K562 (cell line): ENCODE measurements around the gene WHAMM. TPM values are rescaled to one million over a fixed set of nuclear protein-coding genes. Genes with fewer than 3 reads are reported as not detected.

Experiments
- CBX3 ChIP-seq, 2 experiments: IDR thresholded peaks; 1 replicate in 1 of 2; 2 replicates in 1 of 2; pipeline ENCODE4 v1.6.1; 2012; ENCODE audit warnings: inconsistent platforms in 2 of 2, low read length in 2 of 2, borderline replicate concordance in 1 of 2, control low read depth in 1 of 2
- FUS ChIP-seq: fragments of 200-400 bp; formaldehyde crosslinking; optimal IDR thresholded peaks from 2 replicates; pipeline ENCODE3; 2017; ENCODE audit warnings: low read depth, low read length
- GATA2 ChIP-seq: sonication (generic); formaldehyde crosslinking; IDR thresholded peaks from 2 replicates; pipeline ENCODE4 v1.4.0; 2020; ENCODE audit warnings: mild to moderate bottlenecking, missing genetic modification reagents
- GATAD2B ChIP-seq: fragments of 450-650 bp; IDR thresholded peaks from 2 replicates; pipeline ENCODE4 v1.6.1; 2017; ENCODE audit warnings: mild to moderate bottlenecking, borderline replicate concordance
- HDAC8 ChIP-seq: fragments of 450-650 bp; IDR thresholded peaks from 2 replicates; pipeline ENCODE4 v1.6.1; 2016; ENCODE audit warnings: mild to moderate bottlenecking, missing genetic modification characterization, moderate library complexity, missing compliant biosample characterization
- LCOR ChIP-seq: sonication (generic); formaldehyde crosslinking; IDR thresholded peaks from 2 replicates; pipeline ENCODE4 v1.8.0; 2022; ENCODE audit warnings: mild to moderate bottlenecking, missing genetic modification reagents
- NR1H2 ChIP-seq: sonication (generic); formaldehyde crosslinking; IDR thresholded peaks from 2 replicates; pipeline ENCODE4 v1.4.0; 2020; ENCODE audit warnings: mild to moderate bottlenecking, missing genetic modification reagents
- RREB1 ChIP-seq: fragments of 250-450 bp; sonication (Bioruptor Pico); IDR thresholded peaks from 2 replicates; pipeline ENCODE4 v1.4.0; 2020
- SMAD4 ChIP-seq: fragments of 250-450 bp; sonication (Bioruptor Pico); conservative IDR thresholded peaks from 2 replicates; pipeline ENCODE4 v1.8.0; 2021; ENCODE audit warnings: inconsistent platforms, mild to moderate bottlenecking, moderate library complexity
- TAF1 ChIP-seq: IDR thresholded peaks from 2 replicates; pipeline ENCODE4 v1.6.1; 2011; ENCODE audit warnings: mild to moderate bottlenecking, low read length, moderate library complexity; ENCODE audit not compliant: insufficient read depth, control insufficient read depth, severe bottlenecking; ENCODE audit errors: extremely low read depth
- TCF3 ChIP-seq: sonication (generic); formaldehyde crosslinking; IDR thresholded peaks from 2 replicates; pipeline ENCODE4 v1.4.0; 2020; ENCODE audit warnings: mild to moderate bottlenecking, missing genetic modification reagents
- TGIF2 ChIP-seq: sonication (generic); formaldehyde crosslinking; IDR thresholded peaks from 2 replicates; pipeline ENCODE4 v1.8.1; 2022; ENCODE audit warnings: mild to moderate bottlenecking, missing genetic modification reagents, moderate library complexity
- ZEB2 ChIP-seq: fragments of 450-650 bp; IDR thresholded peaks from 2 replicates; pipeline ENCODE4 v1.6.1; 2016
- ZNF584 ChIP-seq: fragments of 200-800 bp; sonication (Bioruptor generic); IDR thresholded peaks from 2 replicates; pipeline ENCODE4 v1.6.1; 2016; ENCODE audit warnings: low read depth, mild to moderate bottlenecking, missing genetic modification characterization, missing compliant biosample characterization
- polyA plus RNA-seq, 8 experiments: library from polyadenylated mRNA; depleted of rRNA in 4 of 8; stranded (reverse) in 5 of 8; unstranded in 3 of 8; fragments of >200 nt; fragmentation: Nextera tagmentation in 2 of 8; fragmentation: Illumina TruSeq in 1 of 8; extraction: Ambion mirVana in 2 of 8; extraction: Trizol in 1 of 8; gene quantifications; 2 replicates each; pipeline versions ENCODE4 v1.2.1 to v1.2.3, GENCODE V29; 2011 to 2014; ENCODE audit warnings: inconsistent platforms in 1 of 8, missing spikeins in 1 of 8
- total RNA-seq, 7 experiments: library from RNA; depleted of rRNA in 6 of 7; stranded (reverse); fragments of >200 nt in 6 of 7; fragmentation: Illumina TruSeq in 2 of 7; extraction: Trizol in 2 of 7; gene quantifications; 2 replicates each; pipeline versions ENCODE4 v1.2.1 to v1.2.3, GENCODE V29; 2011 to 2021; ENCODE audit warnings: low replicate concordance in 1 of 7
- TF ChIP-seq, protein P1 (sequence below): fragments of 150-350 bp; conservative IDR thresholded peaks from 2 replicates; pipeline ENCODE4 v1.6.1; 2014; ENCODE audit warnings: low read length
- TF ChIP-seq, protein P2 (sequence below): fragments of 450-650 bp; IDR thresholded peaks from 2 replicates; pipeline ENCODE4 v1.6.1; 2016

Gene WHAMM
- total and polyA plus RNA-seq, 9 of the 15 experiments (the other 6 are each of a cell fraction or from before 2014, with no cell fraction given): 2.0 to 4.8 (median 3.6) TPM

DNA sequence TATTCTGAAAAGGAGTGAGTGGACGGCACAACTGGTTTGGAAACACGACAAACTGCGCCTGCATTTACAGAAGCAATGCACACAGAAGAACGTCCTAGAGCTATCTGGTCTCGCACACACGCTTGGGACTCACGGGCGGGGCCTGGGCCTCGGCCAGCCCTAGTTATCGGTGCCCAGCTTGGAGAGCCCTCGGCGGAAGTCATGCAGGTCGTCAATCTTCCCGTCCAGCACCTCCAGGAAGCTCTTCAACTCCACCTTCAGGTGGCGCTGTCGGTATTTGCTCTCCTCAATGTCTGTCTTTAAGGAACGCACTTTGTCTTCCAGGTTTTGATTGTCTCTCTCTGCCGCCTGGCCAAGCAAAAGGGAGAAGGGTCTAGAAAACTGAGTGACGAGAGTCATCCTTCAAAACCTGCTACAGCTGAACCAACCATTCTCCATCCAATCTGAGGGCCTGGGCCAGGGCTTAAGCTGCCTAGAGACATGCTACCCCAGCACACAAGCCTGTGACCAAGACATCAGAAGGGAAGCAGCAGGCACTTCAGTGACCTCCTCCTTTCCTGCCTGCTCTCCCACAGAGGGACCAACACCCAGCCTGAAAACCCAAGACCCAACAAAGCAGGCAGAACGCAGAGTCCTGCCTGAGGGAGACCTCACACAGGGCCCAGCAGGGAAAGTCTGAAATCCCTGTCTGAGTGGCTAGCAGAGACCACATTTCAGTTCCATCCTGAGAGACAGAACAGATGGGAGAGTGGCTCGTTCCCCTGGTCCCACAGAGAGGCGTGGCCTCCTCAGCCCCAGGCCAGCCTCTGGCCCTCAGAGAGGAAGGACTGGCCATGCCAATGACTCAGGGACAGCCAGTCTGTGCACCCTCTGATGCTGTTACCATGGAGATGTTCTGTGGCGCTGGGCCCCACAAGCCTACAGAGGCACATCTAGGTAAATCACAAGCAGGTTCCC is 40.4 kb downstream of the WHAMM start (continued):
- TF ChIP-seq ZEB2 (no peak), GATA2 (CRISPR knock-in tag) (peak; percentile 97), CBX3 (IDR thresholded peaks at IDR 0.05; ENCODE audit: borderline replicate concordance in 1 of 2, low read length in 2 of 2) (peak in 1 of 2 experiments; percentile 74; a peak in 1 of 3 replicates), LCOR (peak; percentile 61), HDAC8 (tag) (no peak), SMAD4 (CRISPR knock-in tag) (peak; percentile 81), TCF3 (CRISPR knock-in tag) (peak; percentile 98), FUS (no peak), NR1H2 (CRISPR knock-in tag) (no peak), RREB1 (CRISPR knock-in tag) (no peak), TGIF2 (CRISPR knock-in tag) (no peak), GATAD2B (peak; percentile 46; the same call in 1 of the 2 replicates), ZNF584 (CRISPR knock-in tag) (0 out of 2 replicates have a peak, but pooled peaks have one; percentile 65), TAF1 (peak; percentile 73)
- TF ChIP-seq, protein P1, sequence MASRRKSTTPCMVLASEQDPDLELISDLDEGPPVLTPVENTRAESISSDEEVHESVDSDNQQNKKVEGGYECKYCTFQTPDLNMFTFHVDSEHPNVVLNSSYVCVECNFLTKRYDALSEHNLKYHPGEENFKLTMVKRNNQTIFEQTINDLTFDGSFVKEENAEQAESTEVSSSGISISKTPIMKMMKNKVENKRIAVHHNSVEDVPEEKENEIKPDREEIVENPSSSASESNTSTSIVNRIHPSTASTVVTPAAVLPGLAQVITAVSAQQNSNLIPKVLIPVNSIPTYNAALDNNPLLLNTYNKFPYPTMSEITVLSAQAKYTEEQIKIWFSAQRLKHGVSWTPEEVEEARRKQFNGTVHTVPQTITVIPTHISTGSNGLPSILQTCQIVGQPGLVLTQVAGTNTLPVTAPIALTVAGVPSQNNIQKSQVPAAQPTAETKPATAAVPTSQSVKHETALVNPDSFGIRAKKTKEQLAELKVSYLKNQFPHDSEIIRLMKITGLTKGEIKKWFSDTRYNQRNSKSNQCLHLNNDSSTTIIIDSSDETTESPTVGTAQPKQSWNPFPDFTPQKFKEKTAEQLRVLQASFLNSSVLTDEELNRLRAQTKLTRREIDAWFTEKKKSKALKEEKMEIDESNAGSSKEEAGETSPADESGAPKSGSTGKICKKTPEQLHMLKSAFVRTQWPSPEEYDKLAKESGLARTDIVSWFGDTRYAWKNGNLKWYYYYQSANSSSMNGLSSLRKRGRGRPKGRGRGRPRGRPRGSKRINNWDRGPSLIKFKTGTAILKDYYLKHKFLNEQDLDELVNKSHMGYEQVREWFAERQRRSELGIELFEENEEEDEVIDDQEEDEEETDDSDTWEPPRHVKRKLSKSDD: no peak
- TF ChIP-seq, protein P2, sequence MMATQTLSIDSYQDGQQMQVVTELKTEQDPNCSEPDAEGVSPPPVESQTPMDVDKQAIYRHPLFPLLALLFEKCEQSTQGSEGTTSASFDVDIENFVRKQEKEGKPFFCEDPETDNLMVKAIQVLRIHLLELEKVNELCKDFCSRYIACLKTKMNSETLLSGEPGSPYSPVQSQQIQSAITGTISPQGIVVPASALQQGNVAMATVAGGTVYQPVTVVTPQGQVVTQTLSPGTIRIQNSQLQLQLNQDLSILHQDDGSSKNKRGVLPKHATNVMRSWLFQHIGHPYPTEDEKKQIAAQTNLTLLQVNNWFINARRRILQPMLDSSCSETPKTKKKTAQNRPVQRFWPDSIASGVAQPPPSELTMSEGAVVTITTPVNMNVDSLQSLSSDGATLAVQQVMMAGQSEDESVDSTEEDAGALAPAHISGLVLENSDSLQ: peak; percentile 97
